C4-2B (cell line): ENCODE measurements around the gene CDK6.

Experiments
- H3K27ac ChIP-seq: fragments of 450-650 bp; 2 replicates; pipeline ENCODE4 v1.5.1; 2017
- ZFX ChIP-seq: fragments of 450-650 bp; IDR thresholded peaks from 2 replicates; pipeline ENCODE4 v1.6.1; 2017
- TF ChIP-seq, protein P1 (sequence below): fragments of 450-650 bp; conservative IDR thresholded peaks from 2 replicates; pipeline ENCODE4 v1.5.1; 2017; ENCODE audit warnings: mild to moderate bottlenecking

Gene CDK6

GRCh38 chr7:92727755-92728154 lies 108.6 kb downstream of the CDK6 start:
- no peak overlapping the region for H3K27ac ChIP-seq

DNA sequence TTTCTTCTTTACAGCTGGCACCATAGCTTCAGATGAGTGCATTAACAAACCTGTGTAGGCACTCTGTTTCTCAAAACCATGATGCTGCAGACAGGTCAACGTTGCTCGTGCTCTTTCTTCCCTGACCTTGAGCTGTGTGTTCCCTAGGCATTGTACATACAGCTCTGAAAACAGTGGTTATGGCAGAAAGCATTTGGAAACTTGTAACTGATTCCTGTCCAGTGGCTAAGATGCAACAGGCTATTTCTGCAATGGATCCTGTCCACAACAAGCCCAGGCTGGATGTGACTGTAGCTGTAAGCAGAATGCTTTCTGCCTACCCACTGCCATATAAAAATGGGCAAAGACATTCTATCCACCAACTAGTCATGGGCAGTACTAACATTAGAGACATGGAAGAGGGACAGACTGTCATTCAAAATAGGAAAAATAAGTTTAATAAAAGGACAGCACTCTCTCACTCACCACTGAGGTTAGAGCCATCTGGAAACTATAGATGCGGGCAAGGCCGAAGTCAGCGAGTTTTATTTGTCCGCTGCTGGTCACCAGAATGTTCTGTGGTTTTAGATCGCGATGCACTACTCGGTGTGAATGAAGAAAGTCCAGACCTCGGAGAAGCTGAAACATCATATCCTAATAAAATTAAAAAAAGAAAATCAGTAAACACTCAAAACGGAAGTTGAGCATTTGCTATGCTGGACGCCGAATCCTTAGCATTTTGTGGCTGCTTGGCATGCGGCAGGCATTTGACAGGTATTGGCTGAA lies 111.0 kb downstream of the CDK6 start:
- H3K27ac ChIP-seq: no peak overlapping the region
- TF ChIP-seq, protein P1, sequence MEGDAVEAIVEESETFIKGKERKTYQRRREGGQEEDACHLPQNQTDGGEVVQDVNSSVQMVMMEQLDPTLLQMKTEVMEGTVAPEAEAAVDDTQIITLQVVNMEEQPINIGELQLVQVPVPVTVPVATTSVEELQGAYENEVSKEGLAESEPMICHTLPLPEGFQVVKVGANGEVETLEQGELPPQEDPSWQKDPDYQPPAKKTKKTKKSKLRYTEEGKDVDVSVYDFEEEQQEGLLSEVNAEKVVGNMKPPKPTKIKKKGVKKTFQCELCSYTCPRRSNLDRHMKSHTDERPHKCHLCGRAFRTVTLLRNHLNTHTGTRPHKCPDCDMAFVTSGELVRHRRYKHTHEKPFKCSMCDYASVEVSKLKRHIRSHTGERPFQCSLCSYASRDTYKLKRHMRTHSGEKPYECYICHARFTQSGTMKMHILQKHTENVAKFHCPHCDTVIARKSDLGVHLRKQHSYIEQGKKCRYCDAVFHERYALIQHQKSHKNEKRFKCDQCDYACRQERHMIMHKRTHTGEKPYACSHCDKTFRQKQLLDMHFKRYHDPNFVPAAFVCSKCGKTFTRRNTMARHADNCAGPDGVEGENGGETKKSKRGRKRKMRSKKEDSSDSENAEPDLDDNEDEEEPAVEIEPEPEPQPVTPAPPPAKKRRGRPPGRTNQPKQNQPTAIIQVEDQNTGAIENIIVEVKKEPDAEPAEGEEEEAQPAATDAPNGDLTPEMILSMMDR: no peak
- no peak for TF ChIP-seq ZFX

More at GRCh38 chr7:92727755-92728154, 108.6 kb downstream of the CDK6 start:
- TF ChIP-seq, protein P1: no peak
- TF ChIP-seq ZFX: no peak

- TF ChIP-seq ZFX: no peak
- TF ChIP-seq, protein P1: no peak
- no peak overlapping the region for H3K27ac ChIP-seq
These were observed 112.4 kb downstream of the CDK6 start for GRCh38 chr7:92723943-92724342.

GRCh38 chr7:92723205-92723604 lies 113.2 kb downstream of the CDK6 start:
- H3K27ac ChIP-seq: no peak overlapping the region
- TF ChIP-seq, protein P1: no peak

DNA sequence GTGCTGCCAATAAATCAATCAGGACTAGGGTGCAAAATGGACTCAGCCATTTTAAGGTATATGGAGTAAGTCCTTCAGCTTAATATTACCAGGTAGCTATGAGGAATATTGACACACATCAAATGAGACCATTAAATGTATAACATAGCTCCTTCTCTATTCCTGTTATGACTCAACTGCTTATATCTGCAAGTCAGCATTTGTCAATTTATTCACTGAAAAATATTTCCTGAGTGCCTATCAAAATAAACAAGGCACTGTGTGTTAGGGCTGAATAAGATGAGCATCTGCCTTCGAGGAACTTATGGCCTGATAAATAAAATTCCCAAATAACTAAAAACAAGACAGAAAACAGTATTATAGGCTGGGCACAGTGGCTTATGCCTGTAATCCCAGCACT lies 113.8 kb downstream of the CDK6 start:
- H3K27ac ChIP-seq: no peak overlapping the region
- TF ChIP-seq, protein P1: no peak
- TF ChIP-seq ZFX: no peak

DNA sequence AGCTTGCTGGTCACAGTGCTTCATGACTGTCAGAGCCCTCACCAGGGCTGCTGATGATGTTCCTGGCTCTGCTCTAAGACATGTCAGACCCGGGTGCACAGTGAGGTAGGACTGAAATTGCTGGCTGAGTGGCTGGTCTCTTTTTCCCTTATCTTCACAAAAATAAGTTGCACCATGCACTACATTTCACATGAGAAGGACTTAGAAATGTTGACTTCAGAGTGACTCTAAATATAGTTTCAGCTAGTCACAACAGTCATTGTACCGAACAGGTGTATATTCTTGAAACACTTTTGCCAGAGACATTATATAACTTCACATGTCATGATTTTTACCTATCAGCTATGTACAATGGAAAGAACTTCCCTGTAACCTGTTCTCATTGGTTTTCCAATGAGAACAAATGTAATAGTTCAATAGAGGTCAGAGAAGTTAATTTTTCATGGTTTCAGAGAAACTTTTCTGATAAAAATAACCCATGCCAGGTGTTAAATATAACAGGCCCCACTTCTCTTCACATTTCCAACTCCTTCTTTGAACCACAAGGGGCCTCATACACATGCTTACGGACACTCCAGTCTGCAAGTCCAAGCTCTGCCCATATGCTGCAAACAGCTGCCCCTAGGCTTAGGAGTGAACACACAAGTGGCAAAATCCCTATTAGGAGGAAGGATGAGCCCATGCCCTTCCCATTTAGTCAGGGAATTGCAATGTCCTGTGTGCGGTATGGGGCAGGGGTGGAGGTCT lies 115.6 kb downstream of the CDK6 start:
- TF ChIP-seq, protein P1: no peak
- H3K27ac ChIP-seq: no peak overlapping the region

- TF ChIP-seq, protein P1: no peak
- no peak for TF ChIP-seq ZFX
- H3K27ac ChIP-seq: peak overlapping the region; percentile 29
These were observed 118.2 kb downstream of the CDK6 start for GRCh38 chr7:92717993-92718716.
